HG03025 (cell line): ENCODE data around the gene TACC2.

Source experiments
- ATAC-seq: cut with Tn5 transposase; IDR thresholded peaks from one replicate; pipeline ENCODE4 v1.9.1; 2021; ENCODE audit warnings: mild to moderate bottlenecking, moderate library complexity; ENCODE audit not compliant: unreplicated experiment, low FRiP score

Gene TACC2

DNA sequence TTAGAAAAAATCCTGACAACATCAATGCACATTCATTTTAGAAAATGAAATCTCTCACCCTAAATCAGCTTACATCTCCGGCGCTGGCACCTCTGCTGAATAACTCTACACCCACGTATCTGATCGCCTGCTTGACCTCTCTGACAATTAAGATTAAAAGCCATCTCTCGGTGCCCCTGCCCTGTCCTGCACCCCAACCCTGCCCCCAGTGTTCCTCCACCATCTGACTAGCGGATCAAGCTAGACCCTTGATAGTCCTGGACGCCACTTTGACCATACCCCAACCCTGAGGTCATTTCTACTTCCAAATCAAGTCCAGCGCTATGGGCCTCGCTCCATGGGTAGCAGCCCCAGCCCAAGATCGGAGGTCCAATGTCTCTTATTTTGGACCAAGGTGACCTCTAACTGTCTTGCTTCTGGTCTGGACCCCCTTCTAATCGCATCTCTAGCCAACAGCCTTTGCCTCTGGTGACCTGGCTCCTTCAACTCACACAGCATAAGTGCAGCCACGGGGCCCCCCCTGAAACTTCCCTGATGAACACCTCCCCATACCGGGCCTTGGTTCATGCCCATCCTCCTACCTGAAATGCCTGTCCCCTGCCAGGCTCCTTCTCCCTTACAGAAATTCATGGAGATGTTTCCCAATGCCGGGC lies 310.6 kb downstream of the TACC2 start:
- no peak for ATAC-seq

DNA sequence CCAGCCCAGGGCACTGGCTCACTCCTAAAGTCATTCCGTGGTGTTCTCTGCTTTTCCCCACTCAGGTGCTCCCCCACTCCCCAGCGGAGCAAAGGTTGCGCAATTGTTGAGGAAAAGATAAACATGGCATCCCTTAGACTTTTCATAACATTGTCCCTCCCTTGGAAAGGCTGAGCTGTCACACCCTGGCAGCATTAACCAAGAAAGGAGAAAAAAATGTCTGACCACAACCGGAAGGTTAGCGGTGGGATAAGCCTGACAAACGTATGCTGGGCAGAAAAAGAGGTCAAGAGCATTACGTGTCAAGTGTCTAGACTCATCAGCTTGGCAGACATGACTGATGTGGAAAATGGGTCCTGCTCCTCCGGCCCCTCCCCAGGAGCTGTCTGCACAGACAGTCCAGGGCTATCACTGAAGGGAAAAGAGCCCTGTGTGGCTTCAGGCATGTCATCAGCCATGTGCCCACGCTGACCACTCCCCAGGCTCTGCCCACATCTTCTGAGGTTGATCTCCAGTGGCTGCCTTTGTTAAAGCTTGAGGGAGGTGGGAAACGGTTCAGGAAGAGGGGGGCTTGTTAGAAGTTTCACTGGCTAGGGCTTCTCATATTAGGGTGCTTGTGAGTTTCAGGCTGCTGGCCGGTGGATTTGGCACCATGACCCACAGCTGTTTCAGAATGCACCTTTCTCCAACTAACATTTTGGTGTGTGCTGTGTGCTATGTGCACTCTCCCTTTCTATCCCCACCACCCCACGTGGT lies 312.3 kb downstream of the TACC2 start:
- ATAC-seq, result no peak

DNA sequence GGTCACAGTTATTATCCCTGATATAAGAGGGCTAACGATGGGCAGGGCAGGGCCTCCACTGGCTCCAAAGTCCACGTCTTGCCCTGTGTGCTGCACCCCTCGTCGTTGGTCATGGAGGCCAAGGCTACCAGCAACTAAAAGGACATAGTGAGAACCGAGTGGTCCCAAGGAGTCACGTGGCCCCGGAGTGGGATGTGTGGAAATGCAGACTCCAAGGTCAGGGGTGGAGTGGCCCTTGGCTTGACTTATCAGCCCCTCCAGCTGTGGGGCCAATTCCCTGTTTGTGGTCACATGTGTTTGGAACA lies 312.8 kb downstream of the TACC2 start:
- no peak for ATAC-seq

DNA sequence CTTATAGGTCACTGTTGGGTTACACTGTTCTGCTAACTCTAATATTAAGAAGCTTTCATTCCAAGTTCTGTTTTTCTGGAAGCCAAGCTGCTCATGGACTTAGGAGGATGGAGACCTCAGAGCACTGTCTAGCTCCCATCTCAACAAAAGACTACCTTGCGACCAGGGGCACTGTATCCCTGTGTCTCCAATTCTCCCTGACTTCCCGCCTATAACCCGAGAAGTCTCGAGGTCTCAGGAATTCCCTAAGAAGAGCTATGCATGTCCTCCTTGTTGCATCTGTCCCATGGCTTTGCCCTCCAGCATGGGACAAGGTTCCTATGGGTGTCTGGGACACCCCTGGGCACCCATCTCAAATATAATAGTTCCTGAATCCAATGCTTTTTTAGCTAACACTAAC lies 313.4 kb downstream of the TACC2 start:
- no peak for ATAC-seq

DNA sequence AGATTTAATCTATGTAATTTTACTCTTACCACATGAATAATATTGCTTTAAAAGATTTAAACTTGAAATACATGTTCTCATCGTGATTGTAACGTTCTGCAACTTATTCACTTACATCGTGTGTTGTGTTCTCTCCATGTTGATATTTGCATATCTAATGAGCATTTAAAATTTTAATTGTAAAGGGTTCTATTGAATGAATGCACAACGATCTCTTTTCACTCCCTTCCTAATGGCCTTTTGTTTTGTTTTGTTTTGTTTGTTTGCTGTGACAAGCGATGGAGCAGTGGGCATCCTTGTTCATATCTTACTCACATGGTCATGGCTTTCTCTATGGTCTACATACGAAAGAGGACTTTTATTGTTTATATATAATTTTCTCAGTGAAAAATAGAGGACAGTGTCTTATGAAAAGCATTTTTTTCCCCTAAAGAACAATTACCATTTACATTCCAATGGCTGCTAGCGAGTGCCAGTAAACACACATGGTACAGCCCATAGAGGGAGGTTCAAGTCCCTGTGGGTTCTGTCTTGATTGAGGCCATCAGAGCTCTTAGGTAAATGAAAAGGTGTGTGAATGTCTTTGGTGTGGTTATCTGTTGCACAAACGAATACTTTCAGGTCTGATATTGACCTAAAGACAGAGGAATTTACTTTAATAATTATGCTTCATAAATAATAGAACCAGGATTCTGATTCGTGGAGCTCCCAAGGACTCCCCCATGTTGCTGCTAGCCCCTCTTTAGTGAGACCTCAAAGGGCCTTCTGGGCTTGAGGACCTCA lies 314.5 kb downstream of the TACC2 start:
- ATAC-seq, result no peak
